AG04450 (cell line): ENCODE measurements around the gene GMEB1. TPM values are rescaled to one million over a fixed set of nuclear protein-coding genes. Genes with fewer than 3 reads are reported as not detected.

Experiments used
- CTCF ChIA-PET: fragments of 300-600, 350-600 bp; formaldehyde crosslinking; extraction: SDS; loops from one replicate; lab custom pipeline; 2022; ENCODE audit warnings: antibody characterized with exemption, inconsistent platforms; lab: Charles Lee
- POLR2A ChIA-PET: fragments of 350-600 bp; formaldehyde crosslinking; extraction: SDS; loops from one replicate; lab custom pipeline; 2021; ENCODE audit warnings: antibody characterized with exemption, inconsistent platforms; lab: Yijun Ruan, JAX
- DNase-seq: peaks from one replicate; pipeline ENCODE4 v3.0.0-alpha.2; 2011; ENCODE audit warnings: low read depth, low spot score
- H3K27ac ChIP-seq: one replicate; pipeline ENCODE4 v1.5.1; 2012; ENCODE audit warnings: low read depth, low read length, control low read depth
- H3K27me3 ChIP-seq: one replicate; pipeline ENCODE4 v1.6.0; 2012; ENCODE audit warnings: low read length; ENCODE audit not compliant: control insufficient read depth, insufficient read depth
- H3K4me3 ChIP-seq: 2 replicates; pipeline ENCODE4 v1.5.1; 2011; ENCODE audit warnings: mild to moderate bottlenecking, low read depth, low read length, control low read depth
- H3K9me3 ChIP-seq: 2 replicates; pipeline ENCODE4 v1.5.1; 2012; ENCODE audit warnings: low read length; ENCODE audit not compliant: control insufficient read depth, insufficient read depth
- CTCF ChIP-seq: IDR thresholded peaks from 2 replicates; pipeline ENCODE4 v1.5.1; 2011; ENCODE audit warnings: low read depth, low read length, control low read depth, inconsistent platforms
- polyA plus RNA-seq: library from polyadenylated mRNA; depleted of rRNA; stranded (reverse); fragments of >200 nt; gene quantifications from 2 replicates; pipeline ENCODE4 v1.2.3, GENCODE V29; 2011

GMEB1 gene
- polyA plus RNA-seq, 1 experiment, result 6.5 TPM

DNA sequence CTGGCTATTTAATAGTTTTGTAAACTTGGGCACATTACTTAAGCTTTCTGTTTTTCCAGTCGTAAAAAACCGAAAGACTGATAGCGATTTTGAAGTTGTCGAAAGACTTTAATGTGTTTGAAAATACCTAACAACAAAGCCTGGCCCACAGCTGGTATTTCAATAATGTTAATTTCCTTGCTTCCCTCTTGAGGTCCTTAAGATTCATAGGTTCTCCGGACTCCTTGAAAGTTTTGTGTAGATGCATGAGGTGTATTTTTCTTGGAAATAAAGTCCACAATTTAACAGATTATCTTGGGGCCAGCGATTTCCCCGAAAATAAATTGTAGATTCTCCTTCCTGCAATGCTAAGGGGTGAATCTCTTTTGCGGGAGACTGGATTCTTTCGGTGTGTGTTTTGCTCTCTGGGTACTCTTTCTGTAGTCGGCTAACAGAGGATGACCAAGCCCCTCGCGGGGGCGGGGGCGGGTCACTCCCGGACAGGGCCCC lies 67.4 kb downstream of the GMEB1 start:
- peak overlapping the region; percentile 57 for H3K4me3 ChIP-seq
- TF ChIP-seq CTCF, result no peak
- DNase-seq, result no peak
- H3K27ac ChIP-seq, result peak overlapping the region; percentile 87
- ChIA-PET CTCF (interaction anchor here (0.6 to 2.3 kb wide), 32 partner anchors 9 to 1081 kb away, joined by 3 to 66 read pairs (median 6); partner anchors contain the start of genes GMEB1 and RNU11), POLR2A (interaction anchor here (0.6 to 2.2 kb wide), 24 partner anchors 10 to 446 kb away, joined by 3 to 39 read pairs (median 5); partner anchors contain the start of genes GMEB1, RNU11, SRSF4 and TAF12)
- H3K27me3 ChIP-seq, result no peaks in the 10 kb centered on the region
- no peaks in the 10 kb centered on the region; the same call in 1 of the 2 replicates for H3K9me3 ChIP-seq

DNA sequence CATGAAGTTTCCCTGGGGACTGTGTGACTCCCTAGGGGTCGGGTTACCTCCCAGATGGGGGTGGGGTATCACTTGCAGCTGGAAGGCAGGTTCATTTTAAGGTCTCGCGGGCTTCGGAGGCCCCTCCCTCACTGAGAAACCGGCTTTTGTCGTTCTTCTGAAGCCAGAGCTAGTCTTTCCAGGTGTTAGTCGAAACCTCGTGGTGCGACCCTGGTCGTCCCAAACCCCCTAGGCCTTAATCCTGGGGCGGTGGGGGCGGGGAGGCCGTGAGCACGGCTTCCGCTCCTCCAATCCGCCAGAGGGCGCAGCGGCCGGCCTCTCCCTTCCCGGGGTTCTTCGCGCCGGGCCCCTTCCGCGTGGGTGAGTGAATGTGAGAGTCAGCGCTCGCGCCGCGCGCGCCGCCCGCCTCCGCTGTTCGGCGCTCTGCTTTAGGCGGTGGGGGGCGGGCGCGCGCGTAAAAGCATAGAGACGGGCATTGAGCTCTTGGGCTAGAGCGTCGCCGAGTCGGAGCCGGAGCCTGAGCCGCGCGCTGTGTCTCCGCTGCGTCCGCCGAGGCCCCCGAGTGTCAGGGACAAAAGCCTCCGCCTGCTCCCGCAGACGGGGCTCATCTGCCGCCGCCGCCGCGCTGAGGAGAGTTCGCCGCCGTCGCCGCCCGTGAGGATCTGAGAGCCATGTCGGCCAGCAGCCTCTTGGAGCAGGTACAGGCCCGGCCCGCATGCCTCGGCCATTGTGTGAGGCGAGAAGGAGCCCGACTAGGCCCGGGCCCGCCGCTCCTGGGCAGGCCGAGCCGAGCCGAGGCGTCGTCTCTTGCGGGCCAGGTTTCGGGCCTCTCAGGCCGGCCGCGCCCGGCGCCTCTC lies 68.1 kb downstream of the GMEB1 start, which contains the start of gene YTHDF2:
YTHDF2 (plus strand) TSS at position 491 of the 857 bp plus-strand sequence; CDS start at position 672, 181 bp downstream.
- H3K9me3 ChIP-seq, result no peaks in the 10 kb centered on the region; the same call in 1 of the 2 replicates
- CTCF ChIA-PET, result interaction anchor here (0.5 to 2.3 kb wide), 63 partner anchors 8 to 1081 kb away, joined by 3 to 66 read pairs (median 4); partner anchors contain the start of genes GMEB1, RNU11 and SRSF4
- peak within 1 kb of the TSS; percentile 77 for H3K4me3 ChIP-seq
- H3K27me3 ChIP-seq, result no peaks in the 10 kb centered on the region
- POLR2A ChIA-PET, result interaction anchor here (0.6 to 2.2 kb wide), 31 partner anchors 9 to 445 kb away, joined by 3 to 39 read pairs (median 5); partner anchors contain the start of genes GMEB1, RNU11, SRSF4 and TAF12
- peak; percentile 82 for DNase-seq
- peak; percentile 89 for TF ChIP-seq CTCF
- peak within 1 kb of the TSS; percentile 87 for H3K27ac ChIP-seq

DNA sequence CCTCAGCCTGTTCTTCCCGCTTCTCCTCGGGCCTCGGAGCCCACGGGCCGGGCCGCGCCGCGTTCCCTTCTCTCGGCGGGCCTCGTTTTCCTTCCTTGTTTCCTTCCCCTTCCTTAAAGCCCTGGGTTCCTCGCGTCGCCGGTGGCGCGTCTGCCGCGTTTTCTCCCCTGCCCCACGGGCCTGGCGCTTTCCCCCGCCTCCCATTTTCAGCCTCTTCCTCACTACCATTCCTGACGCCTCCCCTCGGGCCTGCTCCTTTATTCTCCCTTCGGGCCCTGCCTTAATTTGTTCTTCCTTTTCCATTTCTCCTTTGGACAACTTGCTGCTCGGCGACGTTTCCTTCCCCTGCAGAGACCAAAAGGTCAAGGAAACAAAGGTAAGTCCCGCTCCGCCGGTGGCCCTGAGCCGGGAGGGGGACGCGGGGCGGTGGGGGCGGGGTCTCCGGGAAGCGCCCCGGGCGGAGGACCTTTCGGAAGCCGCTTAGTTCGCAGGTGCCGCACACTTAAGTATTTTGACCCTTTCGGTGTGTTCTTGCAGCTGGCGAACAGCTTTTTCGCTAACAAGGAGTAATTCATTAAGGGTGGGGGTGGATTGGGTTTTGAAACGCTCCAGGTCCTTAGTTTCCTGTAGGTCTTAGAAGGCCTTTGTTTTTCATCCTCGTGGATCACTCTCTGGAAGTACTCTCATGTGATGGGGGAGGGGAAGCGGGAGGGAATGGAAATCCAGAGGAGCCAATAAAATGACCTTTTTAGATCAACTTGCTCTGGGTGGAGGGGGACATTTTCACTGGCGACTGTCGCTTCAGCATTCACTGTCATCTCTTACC lies 68.9 kb downstream of the GMEB1 start:
- no peak for TF ChIP-seq CTCF
- POLR2A ChIA-PET, result interaction anchor here (0.6 to 2.2 kb wide), 24 partner anchors 11 to 444 kb away, joined by 3 to 39 read pairs (median 6); partner anchors contain the start of genes GMEB1, RNU11, SRSF4 and TAF12
- no peaks in the 10 kb centered on the region for H3K27me3 ChIP-seq
- DNase-seq, result no peak
- CTCF ChIA-PET, result interaction anchor here (0.5 to 2.3 kb wide), 54 partner anchors 8 to 444 kb away, joined by 3 to 66 read pairs (median 5); partner anchors contain the start of genes GMEB1, RNU11 and SRSF4
- peak overlapping the region; percentile 77 for H3K4me3 ChIP-seq
- peak overlapping the region; percentile 82 for H3K27ac ChIP-seq
- no peaks in the 10 kb centered on the region; the same call in 1 of the 2 replicates for H3K9me3 ChIP-seq

DNA sequence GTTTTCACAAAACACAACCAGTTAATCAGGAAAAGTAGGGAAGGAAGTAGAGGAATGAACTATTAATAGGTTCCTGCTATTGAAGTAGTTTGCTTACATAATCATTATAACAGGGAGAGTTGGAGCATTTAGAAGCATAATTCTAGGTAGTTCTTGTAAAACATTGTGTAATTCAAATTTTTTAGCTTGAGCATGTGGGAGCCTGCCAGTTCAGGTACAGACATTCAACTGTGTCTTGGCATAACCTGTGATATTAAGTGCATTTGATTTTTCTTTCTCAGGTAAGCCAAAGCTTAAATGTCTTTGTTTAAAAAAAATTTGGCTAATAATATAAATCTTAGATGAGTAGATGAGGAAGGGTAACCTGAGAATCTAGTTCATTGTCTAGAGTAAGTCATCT lies 71.5 kb downstream of the GMEB1 start:
- no peak overlapping the region for H3K27ac ChIP-seq
- no peak for DNase-seq
- POLR2A ChIA-PET, result no interaction called here
- no peaks in the 10 kb centered on the region; the same call in 1 of the 2 replicates for H3K9me3 ChIP-seq
- H3K27me3 ChIP-seq, result no peaks in the 10 kb centered on the region
- no peak for TF ChIP-seq CTCF
- no peak overlapping the region for H3K4me3 ChIP-seq
- CTCF ChIA-PET, result interaction anchor here (1.5 kb wide), 1 partner anchor 44 kb away, joined by 3 read pairs; no protein-coding TSS in a partner anchor
